Measurements from ENCODE around the gene HCFC1.

The HCFC1 gene

DNA sequence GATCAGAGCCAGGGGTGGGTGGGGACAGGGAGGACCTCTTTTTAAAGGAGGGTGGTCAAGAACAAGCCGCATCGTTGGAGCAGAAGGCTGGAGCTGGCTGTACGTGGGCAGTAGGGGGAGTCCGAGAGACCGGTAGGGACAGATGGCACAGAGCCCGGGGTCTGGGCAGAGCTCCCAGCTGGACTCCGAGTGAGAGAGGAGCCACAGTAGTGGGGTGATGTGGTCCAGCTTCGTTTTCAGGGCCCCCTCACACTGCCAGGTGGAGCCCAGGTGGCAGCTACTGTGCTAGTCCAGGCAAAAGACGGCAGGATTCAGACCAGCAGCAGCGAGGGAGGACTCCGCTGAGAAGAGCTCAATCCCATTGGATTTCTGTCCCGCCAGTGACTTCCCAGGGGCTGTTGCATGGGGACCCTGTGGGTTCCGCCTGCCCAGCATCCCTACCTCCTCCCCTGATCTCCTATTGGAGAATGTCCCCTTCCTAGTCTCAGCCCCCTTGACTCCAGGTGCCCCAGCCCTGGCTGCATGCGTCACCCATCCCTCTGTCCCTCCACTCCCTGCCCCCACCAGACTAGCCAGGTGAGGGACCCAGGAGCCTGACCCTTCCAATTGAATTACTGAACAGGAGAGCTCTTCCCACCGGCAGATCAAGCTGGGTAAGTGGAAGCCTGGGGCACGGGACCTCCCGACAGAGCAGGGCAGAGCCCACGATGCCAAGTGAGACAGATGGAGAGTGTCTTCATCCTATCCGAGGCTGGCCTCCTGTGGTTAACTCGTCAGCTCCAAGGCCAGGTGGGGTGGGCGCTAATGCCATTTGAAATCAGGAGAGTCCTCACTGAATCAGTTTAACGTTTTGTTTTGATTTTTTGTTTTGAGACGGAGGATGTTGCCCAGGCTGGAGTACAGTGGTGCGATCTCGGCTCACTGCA, 48.4 kb downstream of the HCFC1 start:
- Histone ChIP-seq H3K27me3 (replicated peaks; ENCODE audit: insufficient read depth, low read length) (no peaks in the 10 kb centered on the region), H3K4me1 (ENCODE audit: low read length) (0 out of 2 replicates have a peak, but pooled peaks cover 4% of the 10 kb centered on the region), H3K4me2 (ENCODE audit: low read depth, low read length) (no peak overlapping the region), H3K36me3 (replicated peaks; ENCODE audit: insufficient read depth, low read length) (no peaks in the 10 kb centered on the region), H3K4me3 (ENCODE audit: low read length) (no peak overlapping the region), H3K79me2 (ENCODE audit: low read length) (peaks cover 42% of the 10 kb centered on the region), H3K27ac (ENCODE audit: low read length) (no peak overlapping the region), H3K9ac (ENCODE audit: low read length) (no peak overlapping the region), H3F3A (ENCODE audit: insufficient read depth, low read length) (peaks cover 34% of the 10 kb centered on the region), H4K20me1 (ENCODE audit: insufficient read depth, low read length) (no peaks in the 10 kb centered on the region), H2AFZ (ENCODE audit: low read length) (no peak overlapping the region), H3K9me2 (replicated peaks; ENCODE audit: insufficient read depth, low read length) (no peaks in the 10 kb centered on the region), H3K9me3 (replicated peaks; ENCODE audit: insufficient read depth, low read length) (no peaks in the 10 kb centered on the region)
- TF ChIP-seq EZH2phosphoT487 (IDR thresholded peaks at IDR 0.05; ENCODE audit: low read length) (no peak), CTCF (IDR thresholded peaks at IDR 0.05; ENCODE audit: low read length) (no peak), EZH2 (optimal IDR thresholded peaks at IDR 0.05; ENCODE audit: low read depth, low read length) (no peak)
- DNase-seq = no peak

GRCh38 chrX:153921511-153922446, 49.8 kb downstream of the HCFC1 start:
- Histone ChIP-seq H3K27ac (ENCODE audit: low read length) (no peak overlapping the region), H3F3A (ENCODE audit: insufficient read depth, low read length) (peaks cover 24% of the 10 kb centered on the region), H3K36me3 (replicated peaks; ENCODE audit: insufficient read depth, low read length) (no peaks in the 10 kb centered on the region), H3K4me2 (ENCODE audit: low read depth, low read length) (no peak overlapping the region), H3K4me1 (ENCODE audit: low read length) (0 out of 2 replicates have a peak, but pooled peaks cover 4% of the 10 kb centered on the region), H3K9ac (ENCODE audit: low read length) (no peak overlapping the region), H3K9me3 (replicated peaks; ENCODE audit: insufficient read depth, low read length) (no peaks in the 10 kb centered on the region), H2AFZ (ENCODE audit: low read length) (no peak overlapping the region), H3K27me3 (replicated peaks; ENCODE audit: insufficient read depth, low read length) (no peaks in the 10 kb centered on the region), H3K79me2 (ENCODE audit: low read length) (peaks cover 42% of the 10 kb centered on the region), H4K20me1 (ENCODE audit: insufficient read depth, low read length) (no peaks in the 10 kb centered on the region), H3K4me3 (ENCODE audit: low read length) (no peak overlapping the region), H3K9me2 (replicated peaks; ENCODE audit: insufficient read depth, low read length) (no peaks in the 10 kb centered on the region)
- no peak for DNase-seq
- TF ChIP-seq CTCF (IDR thresholded peaks at IDR 0.05; ENCODE audit: low read length) = no peak
- TF ChIP-seq EZH2 (optimal IDR thresholded peaks at IDR 0.05; ENCODE audit: low read depth, low read length) = no peak
- no peak for TF ChIP-seq EZH2phosphoT487 (IDR thresholded peaks at IDR 0.05; ENCODE audit: low read length)

DNA sequence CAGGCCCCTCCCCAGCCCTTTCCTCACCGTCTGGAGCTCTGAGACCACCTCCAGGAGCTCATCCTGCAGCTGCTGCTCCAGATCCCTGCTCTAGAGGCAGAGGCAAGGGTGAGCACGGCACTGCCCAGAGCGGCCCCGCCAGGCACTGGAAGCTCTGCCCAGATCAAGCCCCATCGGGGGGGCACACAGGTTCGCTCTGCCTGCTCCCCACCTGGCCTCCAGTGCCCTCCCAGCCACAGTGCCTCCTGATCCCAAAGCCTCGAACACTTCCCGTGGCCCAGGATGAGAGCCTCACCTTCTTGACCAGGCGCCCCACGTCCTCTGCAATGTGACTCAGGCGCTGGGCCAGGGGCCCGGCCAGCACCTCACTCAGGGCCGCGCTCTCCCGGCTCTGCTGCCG, 50.5 kb downstream of the HCFC1 start:
- no peak overlapping the region for H2AFZ ChIP-seq (ENCODE audit: low read length)
- H3K9me3 ChIP-seq (replicated peaks; ENCODE audit: insufficient read depth, low read length) = no peaks in the 10 kb centered on the region
- H3K27ac ChIP-seq (ENCODE audit: low read length) = no peak overlapping the region
- TF ChIP-seq CTCF (IDR thresholded peaks at IDR 0.05; ENCODE audit: low read length) (no peak), EZH2 (optimal IDR thresholded peaks at IDR 0.05; ENCODE audit: low read depth, low read length) (no peak), EZH2phosphoT487 (IDR thresholded peaks at IDR 0.05; ENCODE audit: low read length) (no peak)
- H3K4me2 ChIP-seq (ENCODE audit: low read depth, low read length) = no peak overlapping the region
- H3K4me3 ChIP-seq (ENCODE audit: low read length) = no peak overlapping the region
- H3K9me2 ChIP-seq (replicated peaks; ENCODE audit: insufficient read depth, low read length) = no peaks in the 10 kb centered on the region
- 0 out of 2 replicates have a peak, but pooled peaks cover 4% of the 10 kb centered on the region for H3K4me1 ChIP-seq (ENCODE audit: low read length)
- H3K9ac ChIP-seq (ENCODE audit: low read length) = no peak overlapping the region
- peaks cover 19% of the 10 kb centered on the region for H3F3A ChIP-seq (ENCODE audit: insufficient read depth, low read length)
- H3K36me3 ChIP-seq (replicated peaks; ENCODE audit: insufficient read depth, low read length) = no peaks in the 10 kb centered on the region
- no peaks in the 10 kb centered on the region for H4K20me1 ChIP-seq (ENCODE audit: insufficient read depth, low read length)
- H3K27me3 ChIP-seq (replicated peaks; ENCODE audit: insufficient read depth, low read length) = no peaks in the 10 kb centered on the region
- no peak for DNase-seq
- H3K79me2 ChIP-seq (ENCODE audit: low read length) = peaks cover 42% of the 10 kb centered on the region
